HepG2 (cell line): ENCODE results near the gene OLFM2. TPM values are rescaled to one million over a fixed set of nuclear protein-coding genes. Genes with fewer than 3 reads are reported as not detected.

Source experiments
- ATAC-seq: fragments of 200-7000 bp; cut with Tn5 transposase; 3 replicates; pipeline ENCODE4 v1.9.1; 2020; ENCODE audit warnings: mild to moderate bottlenecking, moderate library complexity
- BruUV-seq: library from RNA; stranded (reverse); fragments of 400-500 nt; replicated peaks from 2 replicates; lab custom pipeline; 2021; lab: Mats Ljungman, UMichigan
- CTCF ChIA-PET: fragments of 300-600 bp; formaldehyde crosslinking; extraction: SDS; loops from one replicate; lab custom pipeline; 2021; ENCODE audit warnings: low total read pairs, inconsistent platforms, low intra/inter-chr PET ratio; lab: Yijun Ruan, JAX
- POLR2A ChIA-PET: fragments of 350-600 bp; sonication (Branson Sonifier 250); formaldehyde crosslinking; loops from one replicate; lab custom pipeline; 2020; ENCODE audit warnings: antibody characterized with exemption, inconsistent platforms; lab: Yijun Ruan, JAX
- DNase-seq: peaks from one replicate; pipeline ENCODE4 v3.0.0-alpha.2; 2015; ENCODE audit warnings: low spot score
- FAIRE-seq: peaks from 3 replicates; lab custom pipeline; 2011; peaks lifted over from hg19 to GRCh38; lab: Jason Lieb, UNC
- H2AFZ ChIP-seq: one replicate; pipeline ENCODE4 v1.6.1; 2011; ENCODE audit warnings: low read length, inconsistent platforms
- H3K27ac ChIP-seq: fragments of 300-600 bp; 3 replicates; pipeline ENCODE4 v1.8.0; 2011; ENCODE audit warnings: mixed run types, mild to moderate bottlenecking, mixed read lengths, low read length, inconsistent platforms; ENCODE audit not compliant: insufficient read depth; ENCODE audit errors: extremely low read length
- H3K27me3 ChIP-seq, 2 experiments: fragments of 200-600 bp in 1 of 2; 2 replicates in 1 of 2; 3 replicates in 1 of 2; pipeline versions ENCODE4 v1.6.0 to v1.8.0; 2011; ENCODE audit warnings: low read length in 2 of 2, mild to moderate bottlenecking in 2 of 2, moderate library complexity in 2 of 2, inconsistent platforms in 1 of 2; ENCODE audit not compliant: insufficient read depth in 2 of 2, control insufficient read depth in 1 of 2
- H3K36me3 ChIP-seq, 2 experiments: fragments of 200-600 bp in 1 of 2; replicated peaks in 1 of 2; 2 replicates in 1 of 2; 3 replicates in 1 of 2; pipeline versions ENCODE4 v1.5.1 to v1.8.0; 2011; ENCODE audit warnings: low read length in 2 of 2, inconsistent platforms in 1 of 2; ENCODE audit not compliant: insufficient read depth in 2 of 2, control insufficient read depth in 1 of 2
- H3K4me1 ChIP-seq: 2 replicates; pipeline ENCODE4 v1.5.1; 2012; ENCODE audit warnings: low read length, inconsistent platforms; ENCODE audit not compliant: insufficient read depth
- H3K4me2 ChIP-seq: 2 replicates; pipeline ENCODE4 v1.6.0; 2011; ENCODE audit warnings: low read depth, low read length, inconsistent platforms
- H3K4me3 ChIP-seq, 3 experiments: fragments of 200-600 bp in 1 of 3; sonication (generic), shearing (Covaris generic) in 1 of 3; replicated peaks in 1 of 3; 2 replicates each; pipeline ENCODE4 v1.5.1; 2011 to 2016; ENCODE audit warnings: low read length in 3 of 3, inconsistent platforms in 2 of 3, low read depth in 2 of 3, mild to moderate bottlenecking in 2 of 3, control low read depth in 1 of 3, mixed read lengths in 1 of 3; ENCODE audit not compliant: insufficient read depth in 1 of 3
- H3K79me2 ChIP-seq: one replicate; pipeline ENCODE4 v1.6.1; 2011; ENCODE audit warnings: low read length, inconsistent platforms; ENCODE audit not compliant: insufficient read depth
- H3K9ac ChIP-seq: 2 replicates; pipeline ENCODE4 v1.6.0; 2011; ENCODE audit warnings: mild to moderate bottlenecking, low read depth, low read length, inconsistent platforms; ENCODE audit not compliant: insufficient read depth
- H3K9me3 ChIP-seq: 2 replicates; pipeline ENCODE4 v1.5.1; 2012; ENCODE audit warnings: mild to moderate bottlenecking, low read length
- H4K20me1 ChIP-seq: 2 replicates; pipeline ENCODE4 v1.6.0; 2011; ENCODE audit warnings: inconsistent platforms, mild to moderate bottlenecking, low read length, moderate library complexity; ENCODE audit not compliant: insufficient read depth
- ARNTL ChIP-seq: sonication (generic); formaldehyde crosslinking; IDR thresholded peaks from 2 replicates; pipeline ENCODE4 v1.4.0; 2020; ENCODE audit warnings: mild to moderate bottlenecking, missing genetic modification reagents
- HOMEZ ChIP-seq: IDR thresholded peaks from 2 replicates; pipeline ENCODE4 v1.6.1; 2016; ENCODE audit warnings: low read depth
- NFYB ChIP-seq: sonication (generic); formaldehyde crosslinking; IDR thresholded peaks from 2 replicates; pipeline ENCODE4 v1.4.0; 2020; ENCODE audit warnings: missing genetic modification reagents
- POGK ChIP-seq: sonication (generic); formaldehyde crosslinking; conservative IDR thresholded peaks from 2 replicates; pipeline ENCODE4 v1.8.0; 2022; ENCODE audit warnings: mild to moderate bottlenecking, moderate library complexity, missing genetic modification reagents
- TBP ChIP-seq: sonication (generic); formaldehyde crosslinking; IDR thresholded peaks from 2 replicates; pipeline ENCODE4 v1.5.0; 2020; ENCODE audit warnings: missing genetic modification reagents
- ZNF446 ChIP-seq: sonication (generic); formaldehyde crosslinking; IDR thresholded peaks from 2 replicates; pipeline ENCODE4 v1.5.0; 2020; ENCODE audit warnings: mild to moderate bottlenecking, missing genetic modification reagents
- ZNF720 ChIP-seq: sonication (generic); formaldehyde crosslinking; IDR thresholded peaks from 2 replicates; pipeline ENCODE4 v1.4.0; 2020; ENCODE audit warnings: missing genetic modification reagents
- ZNF777 ChIP-seq: sonication (generic); formaldehyde crosslinking; IDR thresholded peaks from 2 replicates; pipeline ENCODE4 v1.4.0; 2020; ENCODE audit warnings: missing genetic modification reagents
- WGBS: methylation state at CpG from one replicate; pipeline ENCODE4 v1.1.6; 2017; ENCODE audit warnings: low lambda C conversion rate; 5-methylcytosine and 5-hydroxymethylcytosine counted together
- in situ Hi-C: cut with HindIII; loops from 2 replicates; pipeline ENCODE4 v1.10.0; 2017; ENCODE audit warnings: low pct_unique_long_range_greater_than_20kb; ENCODE audit not compliant: extremely low pct_ligation_motif_present
- intact Hi-C: fragments of 100-400 bp; cut with micrococcal nuclease; formaldehyde crosslinking; loops from one replicate; pipeline ENCODE4 v1.10.0; 2022; ENCODE audit not compliant: unreplicated experiment
- polyA plus RNA-seq, 8 experiments: library from polyadenylated mRNA; depleted of rRNA in 3 of 8; stranded (reverse) in 7 of 8; unstranded in 1 of 8; fragments of >200 nt; fragmentation: Illumina TruSeq in 4 of 8; extraction: Trizol in 4 of 8; gene quantifications; 2 replicates each; pipeline versions ENCODE4 v1.2.1 to v1.2.3, GENCODE V29; 2011 to 2016; ENCODE audit warnings: low read depth in 4 of 8, missing spikeins in 1 of 8, mixed read lengths in 1 of 8; ENCODE audit not compliant: insufficient read depth in 1 of 8
- total RNA-seq, 5 experiments: library from RNA; depleted of rRNA; stranded (reverse); fragments of >200 nt; fragmentation: Illumina TruSeq; extraction: Trizol; gene quantifications; 2 replicates each; pipeline ENCODE4 v1.2.3, GENCODE V29; 2016; ENCODE audit warnings: low read depth in 1 of 5

Gene OLFM2
- total and polyA plus RNA-seq, 2 of the 13 experiments (the other 11 are each of a cell fraction or from before 2014, with no cell fraction given): 0.20 to 0.51 TPM

GRCh38 chr19:9972103-9972502 is 35.8 kb upstream of the OLFM2 start:
- TF ChIP-seq HOMEZ (CRISPR knock-in tag) (no peak), POGK (no peak), ZNF777 (CRISPR knock-in tag) (no peak), ZNF720 (CRISPR knock-in tag) (no peak), ZNF446 (CRISPR knock-in tag) (no peak), TBP (CRISPR knock-in tag) (no peak), ARNTL (CRISPR knock-in tag) (no peak), NFYB (CRISPR knock-in tag) (no peak)
- CTCF ChIA-PET: no interaction called here
- H3K4me3 ChIP-seq: no peak overlapping the region
- no peaks in the 10 kb centered on the region for H3K9me3 ChIP-seq
- H3K9ac ChIP-seq: no peak overlapping the region
- no peaks in the 10 kb centered on the region for H3K36me3 ChIP-seq
- BruUV-seq: no TSS peak
- no peaks in the 10 kb centered on the region for H3K79me2 ChIP-seq
- ATAC-seq (no peak), DNase-seq (no peak), FAIRE-seq (no peak)
- in situ Hi-C loops: no loop called here
- H3K4me2 ChIP-seq: no peak overlapping the region
- H4K20me1 ChIP-seq: peaks cover 3% of the 10 kb centered on the region; the same call in 1 of the 2 replicates
- peaks cover 1 to 4% of the 10 kb centered on the region in 2 experiments; a peak in 2 of 5 replicates for H3K27me3 ChIP-seq
- no peaks in the 10 kb centered on the region for H3K4me1 ChIP-seq
- POLR2A ChIA-PET: no interaction called here
- intact Hi-C loops: no loop called here
- H3K27ac ChIP-seq: no peak overlapping the region
- WGBS: 35% methylated on average over 6 of the region's 6 CpGs
- no peak overlapping the region for H2AFZ ChIP-seq
